Neural progenitor cell (in vitro differentiated cells): ENCODE measurements around the gene TRIP13. TPM values are rescaled to one million over a fixed set of nuclear protein-coding genes. Genes with fewer than 3 reads are reported as not detected.
A peak's percentile ranks its signal among the peaks of the same experiment; 100 is the strongest.

Source experiments
- DNase-seq: peaks from one replicate; pipeline ENCODE4 v3.0.0-alpha.2; 2016; ENCODE audit warnings: low spot score
- H2AFZ ChIP-seq: fragments of 200-600 bp; sonication (generic); replicated peaks from 2 replicates; pipeline ENCODE4 v1.6.1; 2016; ENCODE audit warnings: antibody characterized with exemption
- H3F3A ChIP-seq: fragments of 200-600 bp; sonication (generic); 2 replicates; pipeline ENCODE4 v1.6.1; 2016; ENCODE audit warnings: antibody characterized with exemption, low read depth
- H3K27ac ChIP-seq: fragments of 200-600 bp; sonication (generic); 2 replicates; pipeline ENCODE4 v1.5.1; 2016; ENCODE audit warnings: mild to moderate bottlenecking
- H3K27me3 ChIP-seq: fragments of 200-600 bp; sonication (generic); 2 replicates; pipeline ENCODE4 v1.6.1; 2016; ENCODE audit warnings: mild to moderate bottlenecking, moderate library complexity
- H3K36me3 ChIP-seq: fragments of 200-600 bp; sonication (generic); 2 replicates; pipeline ENCODE4 v1.5.1; 2016
- H3K4me1 ChIP-seq: fragments of 200-600 bp; sonication (generic); 2 replicates; pipeline ENCODE4 v1.6.1; 2016; ENCODE audit warnings: mixed run types
- H3K4me2 ChIP-seq: fragments of 200-600 bp; sonication (generic); 2 replicates; pipeline ENCODE4 v1.6.1; 2016
- H3K4me3 ChIP-seq: fragments of 200-600 bp; sonication (generic); 2 replicates; pipeline ENCODE4 v1.5.1; 2016
- H3K79me2 ChIP-seq: fragments of 200-600 bp; sonication (generic); 2 replicates; pipeline ENCODE4 v1.6.1; 2016; ENCODE audit warnings: low read depth
- H3K9ac ChIP-seq: fragments of 200-600 bp; sonication (generic); 2 replicates; pipeline ENCODE4 v1.6.1; 2016
- H3K9me3 ChIP-seq: fragments of 200-600 bp; sonication (generic); 2 replicates; pipeline ENCODE4 v1.5.1; 2016; ENCODE audit warnings: low read depth
- H4K20me1 ChIP-seq: fragments of 200-600 bp; sonication (generic); 2 replicates; pipeline ENCODE4 v1.6.1; 2016; ENCODE audit warnings: low read depth
- H3K27ac Mint-ChIP-seq: 3 replicates; pipeline ENCODE4 v1.8.0; 2021; ENCODE audit warnings: mixed read lengths
- H3K27me3 Mint-ChIP-seq: 2 replicates; pipeline ENCODE4 v1.8.0; 2022; ENCODE audit warnings: low read depth, mild to moderate bottlenecking, inconsistent platforms, moderate library complexity, mixed read lengths; ENCODE audit not compliant: insufficient read depth
- H3K36me3 Mint-ChIP-seq: 3 replicates; pipeline ENCODE4 v1.8.0; 2021; ENCODE audit warnings: mixed read lengths
- H3K4me1 Mint-ChIP-seq: 3 replicates; pipeline ENCODE4 v1.8.0; 2021; ENCODE audit warnings: mixed read lengths
- H3K4me3 Mint-ChIP-seq: 3 replicates; pipeline ENCODE4 v1.8.0; 2021; ENCODE audit warnings: mild to moderate bottlenecking, moderate library complexity, mixed read lengths
- H3K9me3 Mint-ChIP-seq: 3 replicates; pipeline ENCODE4 v1.8.0; 2020; ENCODE audit warnings: mixed read lengths
- EZH2 ChIP-seq: fragments of 200-600 bp; sonication (generic); IDR thresholded peaks from 2 replicates; pipeline ENCODE4 v1.6.1; 2017; ENCODE audit warnings: antibody characterized with exemption, mild to moderate bottlenecking, moderate library complexity
- EZH2phosphoT487 ChIP-seq: fragments of 200-600 bp; sonication (generic); IDR thresholded peaks from 2 replicates; pipeline ENCODE4 v1.6.1; 2017; ENCODE audit warnings: antibody characterized with exemption
- total RNA-seq: library from RNA; depleted of rRNA; stranded (reverse); fragments of >200 nt; gene quantifications from 2 replicates; pipeline ENCODE4 v1.2.3, GENCODE V29; 2015; ENCODE audit warnings: low replicate concordance
- TF ChIP-seq, protein P1 (sequence below): fragments of 200-600 bp; sonication (generic); IDR thresholded peaks from 2 replicates; pipeline ENCODE4 v1.5.1; 2017; ENCODE audit warnings: antibody characterized with exemption, mild to moderate bottlenecking

TRIP13 gene
- total RNA-seq, 1 donor from 2014 or later: 32.3 TPM

DNA sequence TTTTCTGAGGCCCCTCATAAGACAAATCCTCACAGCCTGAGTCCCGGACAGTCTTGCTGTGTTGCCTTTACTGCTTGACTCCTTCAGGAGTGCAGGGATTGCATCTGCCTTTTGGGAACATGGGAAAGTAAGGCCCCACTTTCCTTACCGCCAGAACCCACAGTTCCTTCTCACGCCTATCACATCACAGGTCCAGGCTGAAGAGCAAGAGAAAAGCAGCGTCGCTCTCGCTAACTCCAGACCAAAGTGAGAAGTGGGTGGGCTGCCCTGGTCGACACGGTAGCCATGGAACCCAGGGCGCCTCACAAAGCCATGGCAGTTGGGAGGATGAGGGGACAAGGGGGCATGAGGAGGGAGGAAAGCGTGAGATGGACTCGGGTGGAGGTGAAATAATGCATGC, 34.0 kb upstream of the TRIP13 start:
- no peak overlapping the region for H3K4me3 ChIP-seq
- Mint-ChIP-seq H3K4me3 (no peak overlapping the region), H3K27ac (peak overlapping the region; percentile 67), H3K9me3 (no peaks in the 10 kb centered on the region), H3K27me3 (peaks cover 10% of the 10 kb centered on the region), H3K4me1 (no peaks in the 10 kb centered on the region), H3K36me3 (peaks cover 4% of the 10 kb centered on the region)
- H4K20me1 ChIP-seq: no peaks in the 10 kb centered on the region
- H3F3A ChIP-seq: no peaks in the 10 kb centered on the region
- no peaks in the 10 kb centered on the region for H3K79me2 ChIP-seq
- H3K4me2 ChIP-seq: no peak overlapping the region
- TF ChIP-seq EZH2 (no peak), EZH2phosphoT487 (no peak)
- TF ChIP-seq, protein P1, sequence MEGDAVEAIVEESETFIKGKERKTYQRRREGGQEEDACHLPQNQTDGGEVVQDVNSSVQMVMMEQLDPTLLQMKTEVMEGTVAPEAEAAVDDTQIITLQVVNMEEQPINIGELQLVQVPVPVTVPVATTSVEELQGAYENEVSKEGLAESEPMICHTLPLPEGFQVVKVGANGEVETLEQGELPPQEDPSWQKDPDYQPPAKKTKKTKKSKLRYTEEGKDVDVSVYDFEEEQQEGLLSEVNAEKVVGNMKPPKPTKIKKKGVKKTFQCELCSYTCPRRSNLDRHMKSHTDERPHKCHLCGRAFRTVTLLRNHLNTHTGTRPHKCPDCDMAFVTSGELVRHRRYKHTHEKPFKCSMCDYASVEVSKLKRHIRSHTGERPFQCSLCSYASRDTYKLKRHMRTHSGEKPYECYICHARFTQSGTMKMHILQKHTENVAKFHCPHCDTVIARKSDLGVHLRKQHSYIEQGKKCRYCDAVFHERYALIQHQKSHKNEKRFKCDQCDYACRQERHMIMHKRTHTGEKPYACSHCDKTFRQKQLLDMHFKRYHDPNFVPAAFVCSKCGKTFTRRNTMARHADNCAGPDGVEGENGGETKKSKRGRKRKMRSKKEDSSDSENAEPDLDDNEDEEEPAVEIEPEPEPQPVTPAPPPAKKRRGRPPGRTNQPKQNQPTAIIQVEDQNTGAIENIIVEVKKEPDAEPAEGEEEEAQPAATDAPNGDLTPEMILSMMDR: no peak
- no peaks in the 10 kb centered on the region for H3K36me3 ChIP-seq
- H2AFZ ChIP-seq: no peak overlapping the region
- DNase-seq: no peak
- H3K9ac ChIP-seq: no peak overlapping the region
- H3K4me1 ChIP-seq: no peaks in the 10 kb centered on the region
- no peaks in the 10 kb centered on the region for H3K27me3 ChIP-seq
- H3K9me3 ChIP-seq: no peaks in the 10 kb centered on the region
- no peak overlapping the region for H3K27ac ChIP-seq

DNA sequence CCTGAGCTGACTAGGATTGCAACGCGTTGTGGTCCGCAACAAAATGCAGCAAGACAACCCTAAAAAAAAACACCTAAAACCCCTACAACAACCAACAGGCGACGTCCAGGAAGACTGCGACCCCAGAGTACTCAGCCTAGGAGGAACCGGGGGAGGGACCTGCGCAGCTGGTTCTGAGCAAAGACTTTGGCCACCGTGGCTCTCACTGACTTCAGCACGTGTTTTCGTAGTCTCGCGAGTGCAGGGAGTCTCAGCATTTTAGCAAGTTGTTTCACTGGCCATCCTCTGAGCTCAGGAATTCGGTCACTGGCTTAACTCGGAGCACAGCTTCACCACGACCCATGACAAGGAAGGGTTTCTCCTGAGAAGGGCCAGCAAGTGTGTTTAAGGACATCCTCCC, 33.3 kb upstream of the TRIP13 start:
- no peak overlapping the region for H3K9ac ChIP-seq
- H3K4me3 ChIP-seq: no peak overlapping the region
- no peak for TF ChIP-seq EZH2
- TF ChIP-seq, protein P1: no peak
- no peak for TF ChIP-seq EZH2phosphoT487
- H3K27me3 Mint-ChIP-seq: peaks cover 10% of the 10 kb centered on the region
- DNase-seq: no peak
- H3K4me2 ChIP-seq: no peak overlapping the region
- H3K27me3 ChIP-seq: no peaks in the 10 kb centered on the region
- no peak overlapping the region for H3K27ac ChIP-seq
- no peaks in the 10 kb centered on the region for H3K4me1 ChIP-seq
- no peaks in the 10 kb centered on the region for H3F3A ChIP-seq
- H2AFZ ChIP-seq: no peak overlapping the region
- no peak overlapping the region for H3K27ac Mint-ChIP-seq
- H3K4me3 Mint-ChIP-seq: no peak overlapping the region
- H3K9me3 Mint-ChIP-seq: no peaks in the 10 kb centered on the region
- H4K20me1 ChIP-seq: no peaks in the 10 kb centered on the region
- H3K79me2 ChIP-seq: no peaks in the 10 kb centered on the region
- no peaks in the 10 kb centered on the region for H3K36me3 ChIP-seq
- H3K4me1 Mint-ChIP-seq: no peaks in the 10 kb centered on the region
- H3K36me3 Mint-ChIP-seq: peaks cover 11% of the 10 kb centered on the region
- H3K9me3 ChIP-seq: no peaks in the 10 kb centered on the region

DNA sequence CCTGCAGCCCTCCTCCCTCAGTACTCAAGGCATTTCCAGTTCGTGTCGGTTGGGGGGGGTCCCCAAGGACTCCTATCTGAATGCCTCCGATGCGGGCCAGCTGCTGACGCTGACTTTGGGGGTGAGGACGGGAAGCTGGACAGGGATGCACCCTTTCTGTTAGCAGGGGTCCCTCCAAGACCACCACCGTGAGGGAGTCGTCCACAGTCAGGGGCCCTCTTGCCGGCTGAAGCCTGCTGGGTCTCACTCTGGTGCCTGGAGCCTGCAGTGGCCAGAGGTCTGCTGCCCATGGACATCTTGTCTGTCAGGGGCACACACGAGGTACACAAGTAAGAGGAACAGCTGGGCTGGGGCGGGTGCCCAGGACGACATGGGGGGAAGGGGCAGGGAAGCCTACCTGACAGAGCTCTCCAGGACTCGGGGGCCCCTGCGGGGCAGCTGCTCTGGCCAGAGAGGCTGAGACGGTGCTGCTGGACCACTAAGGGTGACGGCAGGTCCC, 32.8 kb upstream of the TRIP13 start:
- Mint-ChIP-seq H3K36me3 (peaks cover 11% of the 10 kb centered on the region), H3K9me3 (no peaks in the 10 kb centered on the region), H3K4me3 (no peak overlapping the region), H3K4me1 (no peaks in the 10 kb centered on the region), H3K27me3 (peaks cover 10% of the 10 kb centered on the region), H3K27ac (no peak overlapping the region)
- no peak overlapping the region for H3K4me2 ChIP-seq
- H3K9ac ChIP-seq: no peak overlapping the region
- DNase-seq: no peak
- H3K4me3 ChIP-seq: no peak overlapping the region
- H3K36me3 ChIP-seq: no peaks in the 10 kb centered on the region
- H3K27ac ChIP-seq: no peak overlapping the region
- H4K20me1 ChIP-seq: no peaks in the 10 kb centered on the region
- H3K4me1 ChIP-seq: no peaks in the 10 kb centered on the region
- TF ChIP-seq EZH2: no peak
- no peak for TF ChIP-seq EZH2phosphoT487
- TF ChIP-seq, protein P1: no peak
- no peak overlapping the region for H2AFZ ChIP-seq
- no peaks in the 10 kb centered on the region for H3K27me3 ChIP-seq
- H3K79me2 ChIP-seq: no peaks in the 10 kb centered on the region
- H3K9me3 ChIP-seq: no peaks in the 10 kb centered on the region
- H3F3A ChIP-seq: no peaks in the 10 kb centered on the region
